ENCODE measurements around the gene CHCHD2.
"Not testable (repeated sequence)": the region's sequence is repeated elsewhere in the genome, so short reads cannot be mapped to it uniquely, and the experiment has no call there.

The CHCHD2 gene

GRCh38 chr7:56081626-56082340 is 24.5 kb downstream of the CHCHD2 start:
- no peak for DNase-seq

- not testable (repeated sequence) for DNase-seq
These were observed 25.4 kb downstream of the CHCHD2 start for GRCh38 chr7:56080726-56081435.

DNA sequence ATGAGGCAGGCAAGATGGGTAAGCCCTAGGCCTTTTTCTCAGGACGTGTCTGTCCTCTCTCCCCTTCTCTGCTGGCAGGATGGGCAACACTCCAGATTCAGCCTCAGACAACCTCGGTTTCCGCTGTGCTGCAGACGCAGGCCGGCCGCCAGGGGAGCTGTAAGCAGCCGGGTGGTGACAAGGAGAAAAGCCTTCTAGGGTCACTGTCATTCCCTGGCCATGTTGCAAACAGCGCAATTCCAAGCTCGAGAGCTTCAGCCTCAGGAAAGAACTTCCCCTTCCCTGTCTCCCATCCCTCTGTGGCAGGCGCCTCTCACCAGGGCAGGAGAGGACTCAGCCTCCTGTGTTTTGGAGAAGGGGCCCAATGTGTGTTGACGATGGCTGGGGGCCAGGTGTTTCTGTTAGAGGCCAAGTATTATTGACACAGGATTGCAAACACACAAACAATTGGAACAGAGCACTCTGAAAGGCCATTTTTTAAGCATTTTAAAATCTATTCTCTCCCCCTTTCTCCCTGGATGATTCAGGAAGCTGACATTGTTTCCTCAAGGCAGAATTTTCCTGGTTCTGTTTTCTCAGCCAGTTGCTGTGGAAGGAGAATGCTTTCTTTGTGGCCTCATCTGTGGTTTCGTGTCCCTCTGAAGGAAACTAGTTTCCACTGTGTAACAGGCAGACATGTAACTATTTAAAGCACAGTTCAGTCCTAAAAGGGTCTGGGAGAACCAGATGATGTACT is 26.7 kb downstream of the CHCHD2 start:
- DNase-seq, result no peak

DNA sequence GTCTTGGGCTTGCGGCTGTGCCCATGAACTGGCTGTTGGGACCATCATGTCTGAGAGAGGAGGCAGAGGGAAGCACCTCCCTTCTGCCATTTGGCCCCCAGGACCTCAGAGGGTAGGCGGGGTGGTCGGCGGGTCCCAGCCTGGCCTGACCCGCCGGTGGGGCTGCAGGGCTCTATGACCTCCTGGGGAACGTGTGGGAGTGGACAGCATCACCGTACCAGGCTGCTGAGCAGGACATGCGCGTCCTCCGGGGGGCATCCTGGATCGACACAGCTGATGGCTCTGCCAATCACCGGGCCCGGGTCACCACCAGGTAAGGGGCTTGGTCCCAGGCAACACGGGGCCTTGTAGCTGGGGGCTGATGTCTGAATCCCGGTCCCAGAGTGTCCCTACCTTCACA is 28.1 kb downstream of the CHCHD2 start:
- no peak for DNase-seq

DNA sequence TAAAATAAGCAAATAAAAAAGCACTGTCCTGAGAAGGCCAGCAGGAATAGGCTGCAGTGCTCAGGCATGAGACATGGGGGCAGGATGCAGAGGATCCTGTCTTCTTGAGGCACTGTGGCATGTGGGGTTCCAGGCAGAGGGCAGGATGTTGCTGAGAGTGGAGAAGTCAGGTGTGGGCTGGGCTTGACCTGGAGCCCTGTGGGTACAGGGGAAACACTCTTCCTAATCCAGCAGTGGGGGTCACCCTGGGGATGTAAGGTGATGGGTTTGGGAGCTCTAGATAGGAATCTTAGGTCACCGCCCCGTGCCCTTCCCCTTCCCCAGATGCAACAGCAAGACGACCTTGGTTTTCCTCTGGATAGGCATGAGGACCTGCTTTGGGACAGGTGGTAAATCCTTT is 28.6 kb downstream of the CHCHD2 start:
- no peak for DNase-seq

GRCh38 chr7:56074371-56074791 is 31.9 kb downstream of the CHCHD2 start:
- peak; percentile 45 for DNase-seq

DNA sequence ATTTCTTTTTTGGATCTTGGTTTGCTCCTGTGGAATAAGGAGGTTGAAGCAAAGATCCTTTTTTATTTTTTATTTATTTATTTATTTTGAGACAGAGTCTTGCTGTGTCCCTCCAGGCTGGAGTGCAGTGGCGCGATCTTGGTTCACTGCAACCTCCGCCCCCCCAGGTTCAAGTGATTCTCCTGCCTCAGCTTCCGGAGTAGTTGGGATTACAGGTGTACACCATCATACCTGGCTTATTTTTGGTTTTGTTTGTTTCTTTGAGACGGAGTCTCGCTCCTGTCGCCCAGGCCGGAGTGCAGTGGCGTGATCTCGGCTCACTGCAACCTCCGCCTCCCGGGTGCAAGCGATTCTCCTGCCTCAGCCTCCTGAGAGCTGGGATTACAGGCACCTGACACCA is 39.9 kb downstream of the CHCHD2 start:
- not testable (repeated sequence) for DNase-seq

DNA sequence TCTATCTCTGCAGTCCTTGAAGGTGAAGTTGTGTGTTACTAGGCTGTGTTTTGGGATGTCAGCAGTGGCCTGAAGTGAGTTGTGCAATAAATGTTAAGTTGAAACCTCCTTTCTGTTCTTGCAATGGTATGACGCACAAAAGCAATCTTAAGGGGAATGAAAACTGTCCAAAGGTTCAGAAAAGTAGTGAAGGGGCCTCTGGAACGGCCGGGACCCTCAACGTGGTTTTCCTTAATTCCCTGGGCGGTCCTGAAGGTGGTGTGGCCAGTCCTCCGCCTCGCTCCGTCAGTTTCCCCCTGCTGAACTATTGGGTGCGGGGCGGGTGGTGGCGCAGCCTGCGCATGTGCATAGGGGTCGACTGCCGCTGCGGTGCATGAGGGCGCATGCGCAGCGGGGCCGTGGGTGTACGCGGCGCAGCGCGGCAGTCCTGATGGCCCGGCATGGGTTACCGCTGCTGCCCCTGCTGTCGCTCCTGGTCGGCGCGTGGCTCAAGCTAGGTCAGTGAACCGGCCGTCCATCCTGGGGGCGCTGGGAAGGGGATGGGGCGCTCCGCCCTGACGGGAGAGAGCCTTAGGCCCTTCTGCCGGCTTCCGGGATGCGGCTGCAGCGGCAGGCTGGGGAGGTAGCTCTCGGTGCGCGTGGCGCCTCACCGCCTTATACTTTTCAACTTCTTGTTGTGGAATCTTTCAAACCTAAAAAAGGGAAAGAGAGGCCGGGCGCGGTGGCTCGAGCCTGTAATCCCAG is 42.2 kb downstream of the CHCHD2 start, which contains the start of gene SUMF2:
TSS of gene SUMF2 (plus strand) at position 405 of the 744 bp plus-strand sequence. CDS start at position 431, 26 bp downstream.
- peak; percentile 87 for DNase-seq

- DNase-seq, result no peak
These were observed 42.8 kb downstream of the CHCHD2 start for GRCh38 chr7:56063500-56063881.

- DNase-seq, result no peak
These were observed 43.9 kb downstream of the CHCHD2 start for GRCh38 chr7:56062382-56062781.

- DNase-seq, result no peak
These were observed 52.3 kb downstream of the CHCHD2 start for GRCh38 chr7:56053993-56054392.

GRCh38 chr7:56053379-56053778 is 52.9 kb downstream of the CHCHD2 start:
- DNase-seq, result no peak

Data from effector CD8-positive, alpha-beta T cell (primary cell).